Measurements from ENCODE around the gene POMC. TPM values are rescaled to one million over a fixed set of nuclear protein-coding genes. Genes with fewer than 3 reads are reported as not detected.
A peak's percentile ranks its signal among the peaks of the same experiment; 100 is the strongest.
"Not testable (repeated sequence)": the region's sequence is repeated elsewhere in the genome, so short reads cannot be mapped to it uniquely, and the experiment has no call there.

The POMC gene
- total RNA-seq, 2 donors from 2014 or later = 2.4 to 7.8 TPM

- peak overlapping the region; percentile 82 to 84 for H3K27ac Mint-ChIP-seq
- H3K36me3 Mint-ChIP-seq = peaks cover 8 to 20% of the 10 kb centered on the region in 2 donors
- DNase-seq (ENCODE audit: low spot score in 2 of 2) (no peak), ATAC-seq (peak in 1 of 2 donors; percentile 51)
- peaks cover 0 to 4% of the 10 kb centered on the region in 2 donors for H3K9me3 Mint-ChIP-seq
These were observed 8.4 kb downstream of the POMC start for GRCh38 chr2:25159949-25160348.

- DNase-seq (ENCODE audit: low spot score in 2 of 2) (no peak), ATAC-seq (no peak)
- Mint-ChIP-seq H3K36me3 (peaks cover 8 to 20% of the 10 kb centered on the region in 2 donors), H3K9me3 (peaks cover 0 to 4% of the 10 kb centered on the region in 2 donors), H3K27ac (no peak overlapping the region)
These were observed 10.1 kb downstream of the POMC start for GRCh38 chr2:25158096-25158852.

GRCh38 chr2:25155401-25155800 lies 13.0 kb downstream of the POMC start:
- Mint-ChIP-seq H3K9me3 (no peaks in the 10 kb centered on the region), H3K27ac (no peak overlapping the region), H3K36me3 (peaks cover 0 to 9% of the 10 kb centered on the region in 2 donors)
- DNase-seq (ENCODE audit: low spot score in 2 of 2) = no peak
- ATAC-seq = no peak

GRCh38 chr2:25151718-25152117 lies 16.7 kb downstream of the POMC start:
- DNase-seq (ENCODE audit: low spot score in 2 of 2) = no peak
- Mint-ChIP-seq H3K27ac (no peak overlapping the region), H3K36me3 (no peaks in the 10 kb centered on the region), H3K9me3 (no peaks in the 10 kb centered on the region)
- ATAC-seq = no peak

DNA sequence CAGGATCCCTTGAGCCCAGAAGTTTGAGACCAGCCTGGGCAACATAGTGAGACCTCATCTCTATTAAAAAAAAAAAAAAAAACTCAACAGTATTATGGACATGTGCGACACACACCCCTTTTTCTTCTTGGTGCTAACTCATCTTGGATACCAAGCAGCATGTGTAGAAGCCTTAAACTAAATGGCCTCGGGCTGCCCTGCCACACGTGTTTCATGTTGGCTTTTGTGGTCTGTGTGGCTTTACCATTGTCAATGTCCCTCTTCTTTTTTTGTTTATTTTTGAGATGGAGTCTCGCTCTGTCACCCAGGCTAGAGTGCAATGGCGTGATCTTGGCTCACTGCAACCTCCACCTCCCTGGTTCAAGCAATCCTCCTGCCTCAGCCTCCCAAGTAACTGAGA lies 17.4 kb downstream of the POMC start:
- H3K9me3 Mint-ChIP-seq; ATAC-seq; H3K36me3 Mint-ChIP-seq; H3K27ac Mint-ChIP-seq; DNase-seq (ENCODE audit: low spot score in 2 of 2): not testable (repeated sequence)

- H3K9me3 Mint-ChIP-seq = no peaks in the 10 kb centered on the region
- no peak overlapping the region for H3K27ac Mint-ChIP-seq
- DNase-seq (ENCODE audit: low spot score in 2 of 2) = no peak
- no peak for ATAC-seq
- no peaks in the 10 kb centered on the region for H3K36me3 Mint-ChIP-seq
These were observed 18.7 kb downstream of the POMC start for GRCh38 chr2:25149646-25150045.

- Mint-ChIP-seq H3K9me3 (no peaks in the 10 kb centered on the region), H3K27ac (no peak overlapping the region), H3K36me3 (no peaks in the 10 kb centered on the region)
- DNase-seq (ENCODE audit: low spot score in 2 of 2) = no peak
- no peak for ATAC-seq
These were observed 21.5 kb downstream of the POMC start for GRCh38 chr2:25146896-25147295.

- no peaks in the 10 kb centered on the region for H3K9me3 Mint-ChIP-seq
- H3K27ac Mint-ChIP-seq = peak overlapping the region in 1 of 2 donors; percentile 15
- ATAC-seq = peak; percentile 39 to 66
- no peak for DNase-seq (ENCODE audit: low spot score in 2 of 2)
- H3K36me3 Mint-ChIP-seq = no peaks in the 10 kb centered on the region
These were observed 22.6 kb downstream of the POMC start for GRCh38 chr2:25145803-25146202.

DNA sequence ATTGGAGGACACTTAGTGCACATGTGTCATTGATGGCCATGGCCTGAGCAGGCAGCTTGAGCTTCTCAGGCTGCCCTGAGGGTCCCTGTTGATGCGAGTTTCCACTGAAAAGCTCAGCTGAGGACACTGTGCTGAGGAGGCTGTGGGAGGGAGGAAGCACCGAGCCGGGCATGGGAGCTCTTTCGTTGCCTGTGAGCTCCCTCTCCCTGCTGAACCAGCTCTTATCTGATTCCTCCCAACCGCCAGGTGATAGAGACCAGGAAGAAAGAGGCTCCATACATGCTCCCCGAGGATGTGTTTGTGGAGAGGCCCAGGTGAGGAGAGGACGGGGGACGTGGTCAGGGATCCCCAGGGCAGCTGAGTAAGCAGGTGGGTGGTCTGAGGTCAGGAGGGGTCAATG lies 27.3 kb downstream of the POMC start:
- ATAC-seq (no peak), DNase-seq (ENCODE audit: low spot score in 2 of 2) (no peak)
- Mint-ChIP-seq H3K27ac (no peak overlapping the region), H3K36me3 (no peaks in the 10 kb centered on the region), H3K9me3 (no peaks in the 10 kb centered on the region)

- H3K36me3 Mint-ChIP-seq; H3K9me3 Mint-ChIP-seq; ATAC-seq; H3K27ac Mint-ChIP-seq; DNase-seq (ENCODE audit: low spot score in 2 of 2): not testable (repeated sequence)
These were observed 27.8 kb downstream of the POMC start for GRCh38 chr2:25140535-25140934.

DNA sequence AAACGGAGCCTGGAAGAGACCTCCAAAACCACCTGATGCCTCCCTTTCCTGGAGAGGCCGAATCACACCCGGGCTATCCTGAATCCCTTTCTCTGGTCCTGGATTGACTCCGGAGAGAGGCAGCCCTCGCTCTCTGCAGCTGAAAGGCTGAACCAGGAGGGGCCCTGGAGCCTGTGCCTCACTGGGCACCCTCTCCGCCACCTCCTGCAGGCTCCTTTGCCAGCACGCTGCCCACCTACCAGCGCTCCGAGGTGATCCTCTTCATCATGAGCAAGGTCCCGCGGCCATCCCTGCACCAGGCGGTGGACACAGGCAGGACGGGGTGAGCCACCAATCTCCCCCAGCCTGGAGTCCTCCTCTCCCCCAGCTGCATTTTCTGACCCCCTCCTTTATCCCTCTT lies 35.7 kb downstream of the POMC start:
- no peak overlapping the region for H3K27ac Mint-ChIP-seq
- no peak for ATAC-seq
- H3K9me3 Mint-ChIP-seq = no peaks in the 10 kb centered on the region
- no peaks in the 10 kb centered on the region for H3K36me3 Mint-ChIP-seq
- DNase-seq (ENCODE audit: low spot score in 2 of 2) = no peak

- DNase-seq (ENCODE audit: low spot score in 2 of 2) (no peak), ATAC-seq (no peak)
- Mint-ChIP-seq H3K9me3 (no peaks in the 10 kb centered on the region), H3K36me3 (no peaks in the 10 kb centered on the region), H3K27ac (no peak overlapping the region)
These were observed 36.1 kb downstream of the POMC start for GRCh38 chr2:25132299-25132635.

DNA sequence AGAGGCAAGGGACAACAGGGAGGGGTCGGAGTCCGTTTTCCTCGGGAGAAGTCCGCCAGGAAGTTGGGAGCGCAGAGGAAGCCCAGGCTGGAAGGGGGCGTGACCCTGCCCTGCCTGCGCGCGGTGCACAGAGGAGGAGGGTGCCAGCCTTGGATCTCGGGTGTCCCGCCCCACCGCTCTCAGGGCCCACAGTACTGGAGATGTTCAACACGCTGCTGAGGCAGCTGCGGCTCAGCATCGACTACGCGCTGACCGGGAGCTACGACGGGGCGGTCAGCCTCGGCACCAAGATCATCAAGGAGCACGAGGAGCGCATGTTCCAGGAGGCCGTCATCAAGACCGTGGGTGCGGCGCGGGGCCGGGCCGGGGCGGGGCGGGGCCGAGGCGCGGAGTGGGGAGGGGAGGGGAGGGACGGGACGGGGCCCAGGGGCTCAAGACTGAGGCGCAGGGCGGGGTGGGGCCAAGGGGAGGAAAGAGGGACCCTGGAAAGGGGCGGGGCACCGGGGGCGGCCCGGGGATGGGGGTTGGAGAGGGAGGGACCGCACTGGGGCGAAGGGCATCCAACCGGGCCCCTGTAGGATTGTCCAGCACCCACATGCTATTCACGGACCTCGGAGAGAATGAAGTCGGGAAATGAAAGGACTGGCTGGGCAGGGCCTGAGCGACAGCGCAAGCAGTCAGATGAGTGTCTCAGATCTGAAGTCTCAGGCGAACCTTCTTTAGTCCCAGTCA lies 36.6 kb downstream of the POMC start:
- DNase-seq (ENCODE audit: low spot score in 2 of 2) (no peak), ATAC-seq (peak; percentile 21 to 54)
- H3K9me3 Mint-ChIP-seq = no peaks in the 10 kb centered on the region
- no peak overlapping the region for H3K27ac Mint-ChIP-seq
- H3K36me3 Mint-ChIP-seq = no peaks in the 10 kb centered on the region

DNA sequence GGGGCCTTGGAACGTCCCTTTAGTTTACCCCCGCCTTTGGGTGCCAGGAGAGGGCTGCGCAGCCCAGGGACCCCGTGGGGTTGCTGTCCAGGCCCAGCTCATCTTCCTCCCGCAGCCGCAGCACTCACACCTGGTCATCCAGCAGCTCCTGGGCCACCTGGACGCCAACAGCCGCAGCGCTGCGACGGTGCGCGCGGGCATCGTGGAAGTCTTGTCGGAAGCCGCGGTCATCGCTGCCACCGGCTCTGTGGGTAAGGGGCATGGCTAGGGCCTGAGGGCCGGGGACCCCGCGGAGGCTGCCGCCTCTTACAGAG lies 37.2 kb downstream of the POMC start:
- no peak for DNase-seq (ENCODE audit: low spot score in 2 of 2)
- no peak for ATAC-seq
- H3K27ac Mint-ChIP-seq = no peak overlapping the region
- no peaks in the 10 kb centered on the region for H3K9me3 Mint-ChIP-seq
- no peaks in the 10 kb centered on the region for H3K36me3 Mint-ChIP-seq

GRCh38 chr2:25129901-25130520 lies 38.4 kb downstream of the POMC start:
- no peak for DNase-seq (ENCODE audit: low spot score in 2 of 2)
- Mint-ChIP-seq H3K27ac (no peak overlapping the region), H3K36me3 (no peaks in the 10 kb centered on the region), H3K9me3 (no peaks in the 10 kb centered on the region)
- no peak for ATAC-seq

GRCh38 chr2:25127646-25128045 lies 40.7 kb downstream of the POMC start:
- H3K27ac Mint-ChIP-seq = no peak overlapping the region

GRCh38 chr2:25127071-25127470 lies 41.3 kb downstream of the POMC start:
- not testable (repeated sequence) for H3K27ac Mint-ChIP-seq; H3K36me3 Mint-ChIP-seq; ATAC-seq; DNase-seq (ENCODE audit: low spot score in 2 of 2); H3K9me3 Mint-ChIP-seq

More at GRCh38 chr2:25127646-25128045, 40.7 kb downstream of the POMC start:
- DNase-seq (ENCODE audit: low spot score in 2 of 2) (no peak), ATAC-seq (no peak)
- Mint-ChIP-seq H3K9me3 (no peaks in the 10 kb centered on the region), H3K36me3 (no peaks in the 10 kb centered on the region)

DNA sequence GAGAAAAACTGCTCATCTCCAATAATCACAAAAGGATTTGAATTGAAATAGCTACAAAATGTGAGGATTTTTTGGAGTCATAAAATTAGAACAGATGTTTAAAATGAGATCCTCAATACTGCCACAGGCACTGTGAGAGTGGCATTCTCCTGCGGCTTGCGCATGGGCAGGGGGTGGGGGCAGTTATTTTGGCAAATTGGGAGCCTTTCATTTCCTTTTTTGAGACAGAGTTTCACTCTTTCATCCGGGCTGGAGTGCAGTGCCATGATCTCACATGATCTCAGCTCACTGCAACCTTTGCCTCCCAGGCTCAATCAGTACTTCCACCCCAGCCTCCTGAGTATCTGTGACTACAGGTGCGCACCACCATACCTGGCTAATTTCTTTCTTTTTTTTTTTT lies 42.4 kb downstream of the POMC start:
- DNase-seq (ENCODE audit: low spot score in 2 of 2) (no peak), ATAC-seq (no peak)
- Mint-ChIP-seq H3K9me3 (no peaks in the 10 kb centered on the region), H3K27ac (no peak overlapping the region), H3K36me3 (no peaks in the 10 kb centered on the region)

Measured in activated naive CD4-positive, alpha-beta T cell treated with anti-CD3 and anti-CD28 coated beads, Interleukin-2, amount 50 U/mL, for 72 hours (primary cell).